A549 (cell line): ENCODE data around the gene WSCD1. TPM values are rescaled to one million over a fixed set of nuclear protein-coding genes. Genes with fewer than 3 reads are reported as not detected.

Experiments
- ATAC-seq, 2 experiments: fragments of 200-7000 bp in 1 of 2; fragments of >200 bp in 1 of 2; cut with Nextera tagmentation in 1 of 2; cut with Tn5 transposase in 1 of 2; 3 replicates each; pipeline versions ENCODE4 v1.8.0 to v1.9.1; 2018 to 2020; ENCODE audit warnings: mild to moderate bottlenecking in 1 of 2, moderate library complexity in 1 of 2
- CTCF ChIA-PET: fragments of 300-600 bp; sonication (Branson Sonifier 250); formaldehyde crosslinking; extraction: SDS; loops from one replicate; lab custom pipeline; 2021; ENCODE audit warnings: antibody characterized with exemption, inconsistent platforms; lab: Yijun Ruan, JAX
- POLR2A ChIA-PET: fragments of 350-600 bp; formaldehyde crosslinking; extraction: SDS; loops from one replicate; lab custom pipeline; 2021; ENCODE audit warnings: antibody characterized with exemption, inconsistent platforms; lab: Yijun Ruan, JAX
- DNase-seq, 2 experiments: peaks; one replicate each; pipeline versions ENCODE4 v3.0.0 to v3.0.0-alpha.2; 2011 to 2016; ENCODE audit warnings: low read depth in 1 of 2, low spot score in 1 of 2
- FAIRE-seq: peaks from 2 replicates; lab custom pipeline; 2011; peaks lifted over from hg19 to GRCh38; lab: Jason Lieb, UNC
- H3K27ac ChIP-seq, 2 experiments: fragments of >200 bp; sonication (Bioruptor Twin); formaldehyde crosslinking; 3 replicates each; pipeline ENCODE4 v1.5.1; 2016 to 2017
- H3K4me1 ChIP-seq: fragments of >200 bp; sonication (Bioruptor Twin); formaldehyde crosslinking; 3 replicates; pipeline ENCODE4 v1.6.1; 2016
- H3K4me2 ChIP-seq: fragments of >200 bp; sonication (Bioruptor Twin); formaldehyde crosslinking; 3 replicates; pipeline ENCODE4 v1.6.1; 2016
- H3K4me3 ChIP-seq: fragments of >200 bp; sonication (Bioruptor Twin); formaldehyde crosslinking; 3 replicates; pipeline ENCODE4 v1.5.1; 2016
- H3K9me3 ChIP-seq: fragments of >200 bp; sonication (Bioruptor Twin); formaldehyde crosslinking; 3 replicates; pipeline ENCODE4 v1.6.1; 2016
- BCL3 ChIP-seq: fragments of >200 bp; sonication (Bioruptor Twin); formaldehyde crosslinking; IDR thresholded peaks from 3 replicates; pipeline ENCODE4 v1.6.1; 2016
- CEBPB ChIP-seq, 2 experiments: fragments of >200 bp in 1 of 2; sonication (Bioruptor Twin) in 1 of 2; formaldehyde crosslinking in 1 of 2; IDR thresholded peaks; 2 replicates each; pipeline ENCODE4 v1.6.1; 2012 to 2016
- CHD2 ChIP-seq: fragments of 150-350 bp; IDR thresholded peaks from 2 replicates; pipeline ENCODE4 v1.6.1; 2014; ENCODE audit warnings: low read length; ENCODE audit not compliant: partially characterized antibody
- CTCF ChIP-seq: fragments of >200 bp; sonication (Bioruptor Twin); formaldehyde crosslinking; IDR thresholded peaks from 3 replicates; pipeline ENCODE4 v1.5.1; 2016
- EHMT2 ChIP-seq: fragments of 200-600 bp; sonication (generic); IDR thresholded peaks from 2 replicates; pipeline ENCODE4 v1.6.1; 2016; ENCODE audit warnings: antibody characterized with exemption, low read depth, mild to moderate bottlenecking, moderate library complexity
- HEYL ChIP-seq: fragments of 250-450 bp; sonication (Bioruptor Pico); IDR thresholded peaks from 2 replicates; pipeline ENCODE4 v1.8.0; 2021; ENCODE audit warnings: mild to moderate bottlenecking, moderate library complexity
- HOXB13 ChIP-seq: fragments of 250-450 bp; sonication (Bioruptor Pico); IDR thresholded peaks from 2 replicates; pipeline ENCODE4 v1.5.0; 2020; ENCODE audit warnings: low read depth, mild to moderate bottlenecking, moderate library complexity
- NFE2L2 ChIP-seq: fragments of 150-350 bp; conservative IDR thresholded peaks from 2 replicates; pipeline ENCODE4 v1.6.1; 2014; ENCODE audit warnings: low read length
- NPAS2 ChIP-seq: fragments of 250-450 bp; sonication (Bioruptor Pico); IDR thresholded peaks from 2 replicates; pipeline ENCODE4 v1.8.0; 2022; ENCODE audit warnings: mild to moderate bottlenecking, moderate library complexity, borderline replicate concordance
- POLR2AphosphoS2 ChIP-seq: conservative IDR thresholded peaks from 2 replicates; pipeline ENCODE4 v1.6.1; 2012; ENCODE audit warnings: low read length, improper control_type of control experiment, inconsistent platforms
- RCOR1 ChIP-seq: fragments of 150-350 bp; IDR thresholded peaks from 2 replicates; pipeline ENCODE4 v1.6.1; 2014; ENCODE audit warnings: antibody characterized with exemption, low read length, low read depth
- REST ChIP-seq: fragments of 200-600 bp; sonication (generic); IDR thresholded peaks from 2 replicates; pipeline ENCODE4 v1.6.1; 2016; ENCODE audit warnings: antibody characterized with exemption, mild to moderate bottlenecking, moderate library complexity
- RFX5 ChIP-seq: fragments of 450-650 bp; IDR thresholded peaks from 2 replicates; pipeline ENCODE4 v1.7.1; 2014; ENCODE audit warnings: antibody characterized with exemption, mild to moderate bottlenecking, moderate library complexity
- RNF2 ChIP-seq: fragments of 200-600 bp; sonication (generic); IDR thresholded peaks from 2 replicates; pipeline ENCODE4 v1.6.1; 2016; ENCODE audit warnings: low read depth, mild to moderate bottlenecking, antibody characterized with exemption, moderate library complexity, borderline replicate concordance
- TFCP2L1 ChIP-seq: fragments of 250-450 bp; sonication (Bioruptor Pico); IDR thresholded peaks from 2 replicates; pipeline ENCODE4 v1.5.0; 2021; ENCODE audit warnings: mild to moderate bottlenecking
- ZNF302 ChIP-seq: fragments of 250-450 bp; sonication (Bioruptor Pico); IDR thresholded peaks from 2 replicates; pipeline ENCODE4 v1.9.0; 2021; ENCODE audit warnings: inconsistent platforms, mild to moderate bottlenecking, moderate library complexity
- WGBS: methylation state at CpG from one replicate; pipeline ENCODE4 v1.1.6; 2017; ENCODE audit errors: missing lambda C conversion rate; 5-methylcytosine and 5-hydroxymethylcytosine counted together
- polyA plus RNA-seq, 4 experiments: library from polyadenylated mRNA; depleted of rRNA in 3 of 4; stranded (reverse); fragments of >200 nt; fragmentation: RNase III in 1 of 4; extraction: RNeasy Plus Mini Kit Qiagen cat#74134 plus additional on column Dnase treatment in 1 of 4; gene quantifications; 2 replicates in 3 of 4; 3 replicates in 1 of 4; pipeline ENCODE4 v1.2.3, GENCODE V29; 2011 to 2017
- TF ChIP-seq, protein P1 (sequence below): IDR thresholded peaks from 2 replicates; pipeline ENCODE4 v1.6.1; 2012; ENCODE audit warnings: low read depth, borderline replicate concordance
- TF ChIP-seq, protein P2 (sequence below): fragments of 250-450 bp; sonication (Bioruptor Pico); IDR thresholded peaks from 2 replicates; pipeline ENCODE4 v1.5.0; 2021; ENCODE audit warnings: mild to moderate bottlenecking, moderate library complexity, borderline replicate concordance

Gene WSCD1
- polyA plus RNA-seq, 2 of the 4 experiments (the other 2 are of a cell fraction): 1.6 TPM

- TF ChIP-seq BCL3: no peak
- no peak for TF ChIP-seq RFX5
- no peak for TF ChIP-seq CTCF
- TF ChIP-seq HEYL (CRISPR knock-in tag): no peak
- TF ChIP-seq CEBPB (IDR thresholded peaks at IDR 0.05): no peak
- TF ChIP-seq REST: no peak
- no peak for TF ChIP-seq NPAS2 (CRISPR knock-in tag)
- TF ChIP-seq RCOR1: no peak
- no peak for TF ChIP-seq TFCP2L1
- TF ChIP-seq ZNF302 (CRISPR knock-in tag): no peak
- TF ChIP-seq EHMT2: no peak
- TF ChIP-seq NFE2L2: no peak
- TF ChIP-seq, protein P1, sequence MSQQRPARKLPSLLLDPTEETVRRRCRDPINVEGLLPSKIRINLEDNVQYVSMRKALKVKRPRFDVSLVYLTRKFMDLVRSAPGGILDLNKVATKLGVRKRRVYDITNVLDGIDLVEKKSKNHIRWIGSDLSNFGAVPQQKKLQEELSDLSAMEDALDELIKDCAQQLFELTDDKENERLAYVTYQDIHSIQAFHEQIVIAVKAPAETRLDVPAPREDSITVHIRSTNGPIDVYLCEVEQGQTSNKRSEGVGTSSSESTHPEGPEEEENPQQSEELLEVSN: no peak
- TF ChIP-seq POLR2AphosphoS2: no peak
- TF ChIP-seq RNF2: no peak
- no peak for TF ChIP-seq CHD2
- TF ChIP-seq, protein P2, sequence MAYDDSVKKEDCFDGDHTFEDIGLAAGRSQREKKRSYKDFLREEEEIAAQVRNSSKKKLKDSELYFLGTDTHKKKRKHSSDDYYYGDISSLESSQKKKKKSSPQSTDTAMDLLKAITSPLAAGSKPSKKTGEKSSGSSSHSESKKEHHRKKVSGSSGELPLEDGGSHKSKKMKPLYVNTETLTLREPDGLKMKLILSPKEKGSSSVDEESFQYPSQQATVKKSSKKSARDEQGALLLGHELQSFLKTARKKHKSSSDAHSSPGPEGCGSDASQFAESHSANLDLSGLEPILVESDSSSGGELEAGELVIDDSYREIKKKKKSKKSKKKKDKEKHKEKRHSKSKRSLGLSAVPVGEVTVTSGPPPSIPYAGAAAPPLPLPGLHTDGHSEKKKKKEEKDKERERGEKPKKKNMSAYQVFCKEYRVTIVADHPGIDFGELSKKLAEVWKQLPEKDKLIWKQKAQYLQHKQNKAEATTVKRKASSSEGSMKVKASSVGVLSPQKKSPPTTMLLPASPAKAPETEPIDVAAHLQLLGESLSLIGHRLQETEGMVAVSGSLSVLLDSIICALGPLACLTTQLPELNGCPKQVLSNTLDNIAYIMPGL (CRISPR knock-in tag): no peak
- no peak for TF ChIP-seq HOXB13
- Histone ChIP-seq H3K9me3 (no peaks in the 10 kb centered on the region), H3K27ac (no peak overlapping the region), H3K4me3 (peak overlapping the region; percentile 66; the same call in 1 of the 3 replicates), H3K4me2 (peak overlapping the region; percentile 98), H3K4me1 (peaks cover 10% of the 10 kb centered on the region; the same call in 2 of the 3 replicates)
- ChIA-PET CTCF (interaction anchor here (0.7 to 2.4 kb wide), 12 partner anchors 8 to 484 kb away, joined by 3 to 6 read pairs (median 4); no protein-coding TSS in a partner anchor), POLR2A (no interaction called here)
- FAIRE-seq (no peak), ATAC-seq (no peak), DNase-seq (no peak)
- 78% methylated on average over 7 of the region's 7 CpGs for WGBS
Measured at GRCh38 chr17:6071528-6072065, 1.4 kb downstream of the WSCD1 start.
